Astrocyte of the spinal cord (primary cell): ENCODE measurements around the gene SERGEF.

Experiments
- DNase-seq: peaks from one replicate; pipeline ENCODE4 v3.0.0; 2011; ENCODE audit warnings: low read depth, low spot score
- H3K4me3 ChIP-seq: 2 replicates; pipeline ENCODE4 v1.5.1; 2011; ENCODE audit warnings: low read depth, mild to moderate bottlenecking, low read length, moderate library complexity
- CTCF ChIP-seq: IDR thresholded peaks from 2 replicates; pipeline ENCODE4 v1.5.1; 2012; ENCODE audit warnings: low read depth, mild to moderate bottlenecking, low read length, inconsistent platforms
- in situ Hi-C: cut with HindIII; loops from 2 replicates; pipeline ENCODE4 v1.10.0; 2017; ENCODE audit warnings: low sequenced_read_pairs

The SERGEF gene

GRCh38 chr11:17767914-17768313 is 244.9 kb downstream of the SERGEF start:
- in situ Hi-C loops: no loop called here

GRCh38 chr11:17767301-17767885 is 245.5 kb downstream of the SERGEF start:
- in situ Hi-C loops: no loop called here
- no peak for DNase-seq
- TF ChIP-seq CTCF: no peak
- H3K4me3 ChIP-seq: no peak overlapping the region

More at GRCh38 chr11:17767914-17768313, 244.9 kb downstream of the SERGEF start:
- no peak for TF ChIP-seq CTCF
- no peak for DNase-seq
- H3K4me3 ChIP-seq: no peak overlapping the region

GRCh38 chr11:17766590-17766989 is 246.3 kb downstream of the SERGEF start:
- no peak for TF ChIP-seq CTCF
- in situ Hi-C loops: no loop called here
- no peak for DNase-seq

GRCh38 chr11:17766073-17766359 is 246.8 kb downstream of the SERGEF start:
- no peak for DNase-seq
- in situ Hi-C loops: no loop called here
- no peak overlapping the region for H3K4me3 ChIP-seq
- no peak for TF ChIP-seq CTCF

More at GRCh38 chr11:17766590-17766989, 246.3 kb downstream of the SERGEF start:
- no peak overlapping the region for H3K4me3 ChIP-seq

GRCh38 chr11:17765356-17766072 is 247.3 kb downstream of the SERGEF start:
- H3K4me3 ChIP-seq: no peak overlapping the region
- in situ Hi-C loops: no loop called here
- no peak for DNase-seq
- TF ChIP-seq CTCF: no peak

- DNase-seq: no peak
- no peak overlapping the region for H3K4me3 ChIP-seq
- in situ Hi-C loops: no loop called here
- no peak for TF ChIP-seq CTCF
Measured at GRCh38 chr11:17764446-17765218, 248.2 kb downstream of the SERGEF start.
